IMR-90 (cell line): ENCODE results near the gene TPX2. TPM values are rescaled to one million over a fixed set of nuclear protein-coding genes. Genes with fewer than 3 reads are reported as not detected.

Source experiments
- ATAC-seq: fragments of 200-7000 bp; cut with Tn5 transposase; 2 replicates; pipeline ENCODE4 v1.9.1; 2020; ENCODE audit warnings: low read depth, mild to moderate bottlenecking, moderate library complexity
- BruUV-seq: library from RNA; stranded (reverse); fragments of 400-500 nt; replicated peaks from 2 replicates; lab custom pipeline; 2021; lab: Mats Ljungman, UMichigan
- CTCF ChIA-PET: fragments of 300-600 bp; formaldehyde crosslinking; extraction: SDS; loops from one replicate; lab custom pipeline; 2021; ENCODE audit warnings: antibody characterized with exemption; lab: Yijun Ruan, JAX
- POLR2A ChIA-PET: fragments of 300-600 bp; sonication (Branson Sonifier 250); formaldehyde crosslinking; loops from one replicate; lab custom pipeline; 2022; ENCODE audit warnings: antibody characterized with exemption; ENCODE audit not compliant: unreplicated experiment; lab: Charles Lee
- DNase-seq: peaks from one replicate; pipeline ENCODE4 v3.0.0; 2013
- H2AFZ ChIP-seq: replicated peaks from 2 replicates; pipeline ENCODE3; 2013; ENCODE audit warnings: low read length, mild to moderate bottlenecking; ENCODE audit not compliant: poor library complexity
- H2AK5ac ChIP-seq: 2 replicates; pipeline ENCODE4 v1.6.1; 2013; ENCODE audit warnings: low read depth, low read length, inconsistent platforms
- H2AK9ac ChIP-seq: replicated peaks from 2 replicates; pipeline ENCODE3; 2013; ENCODE audit warnings: mild to moderate bottlenecking, low read depth, low read length, moderate library complexity; ENCODE audit not compliant: poor library complexity
- H2BK120ac ChIP-seq: 2 replicates; pipeline ENCODE4 v1.6.1; 2013; ENCODE audit warnings: low read depth, low read length, inconsistent platforms
- H2BK15ac ChIP-seq: 3 replicates; pipeline ENCODE4 v1.6.1; 2013; ENCODE audit warnings: low read depth, low read length, inconsistent platforms
- H2BK20ac ChIP-seq: 2 replicates; pipeline ENCODE4 v1.6.1; 2013; ENCODE audit warnings: low read depth, mild to moderate bottlenecking, inconsistent platforms, low read length, moderate library complexity
- H2BK5ac ChIP-seq: 2 replicates; pipeline ENCODE4 v1.6.1; 2013; ENCODE audit warnings: mild to moderate bottlenecking, low read depth, low read length, inconsistent platforms; ENCODE audit not compliant: poor library complexity, severe bottlenecking
- H3K14ac ChIP-seq: replicated peaks from 2 replicates; pipeline ENCODE4 v1.6.1; 2013; ENCODE audit warnings: low read depth, low read length, inconsistent platforms
- H3K18ac ChIP-seq: 2 replicates; pipeline ENCODE4 v1.6.1; 2013; ENCODE audit warnings: low read depth, low read length, control low read depth
- H3K23ac ChIP-seq: 2 replicates; pipeline ENCODE4 v1.6.1; 2013; ENCODE audit warnings: low read depth, low read length, inconsistent platforms
- H3K27ac ChIP-seq: 2 replicates; pipeline ENCODE4 v1.5.1; 2013; ENCODE audit warnings: mild to moderate bottlenecking, control low read depth, low read length; ENCODE audit not compliant: insufficient read depth
- H3K27me3 ChIP-seq: 2 replicates; pipeline ENCODE4 v1.6.1; 2013; ENCODE audit warnings: low read length; ENCODE audit not compliant: control insufficient read depth, insufficient read depth
- H3K36me3 ChIP-seq: 2 replicates; pipeline ENCODE4 v1.6.1; 2013; ENCODE audit warnings: low read length, mixed read lengths; ENCODE audit not compliant: control insufficient read depth, insufficient read depth
- H3K4ac ChIP-seq: 2 replicates; pipeline ENCODE4 v1.6.1; 2013; ENCODE audit warnings: low read depth, low read length, inconsistent platforms
- H3K4me1 ChIP-seq: 2 replicates; pipeline ENCODE4 v1.6.1; 2013; ENCODE audit warnings: low read length, mixed read lengths; ENCODE audit not compliant: control insufficient read depth, insufficient read depth
- H3K4me2 ChIP-seq: 2 replicates; pipeline ENCODE4 v1.6.1; 2013; ENCODE audit warnings: low read depth, mild to moderate bottlenecking, control low read depth, low read length, moderate library complexity
- H3K4me3 ChIP-seq: 2 replicates; pipeline ENCODE4 v1.5.1; 2013; ENCODE audit warnings: low read depth, mild to moderate bottlenecking, control low read depth, low read length, moderate library complexity; ENCODE audit not compliant: insufficient read depth
- H3K56ac ChIP-seq: 2 replicates; pipeline ENCODE4 v1.6.1; 2013; ENCODE audit warnings: low read length, inconsistent platforms; ENCODE audit not compliant: insufficient read depth; ENCODE audit errors: extremely low read depth
- H3K79me1 ChIP-seq, 2 experiments: 2 replicates each; pipeline ENCODE4 v1.6.1; 2013; ENCODE audit warnings: low read length in 2 of 2, inconsistent platforms in 1 of 2, low read depth in 1 of 2
- H3K9ac ChIP-seq: 2 replicates; pipeline ENCODE4 v1.6.1; 2013; ENCODE audit warnings: low read depth, low read length, control low read depth
- H3K9me1 ChIP-seq: 2 replicates; pipeline ENCODE4 v1.6.1; 2013; ENCODE audit warnings: low read length, inconsistent platforms; ENCODE audit not compliant: insufficient read depth
- H3K9me3 ChIP-seq: 2 replicates; pipeline ENCODE4 v1.6.1; 2013; ENCODE audit warnings: low read length; ENCODE audit not compliant: control insufficient read depth, insufficient read depth
- H4K20me1 ChIP-seq: 2 replicates; pipeline ENCODE4 v1.6.1; 2013; ENCODE audit warnings: low read length, inconsistent platforms; ENCODE audit not compliant: insufficient read depth
- H4K5ac ChIP-seq: 2 replicates; pipeline ENCODE4 v1.6.1; 2013; ENCODE audit warnings: mild to moderate bottlenecking, low read depth, low read length, control low read depth
- H4K8ac ChIP-seq, 2 experiments: 2 replicates each; pipeline ENCODE4 v1.6.1; 2013; ENCODE audit warnings: low read depth in 2 of 2, low read length in 2 of 2, control low read depth in 1 of 2, inconsistent platforms in 1 of 2
- H4K91ac ChIP-seq: 2 replicates; pipeline ENCODE4 v1.6.1; 2013; ENCODE audit warnings: low read depth, low read length, inconsistent platforms; ENCODE audit not compliant: insufficient read depth
- CHD1 ChIP-seq: IDR thresholded peaks from 2 replicates; pipeline ENCODE4 v1.6.1; 2012; ENCODE audit warnings: low read depth, low read length, improper control_type of control experiment
- FOS ChIP-seq: fragments of 150-350 bp; IDR thresholded peaks from 2 replicates; pipeline ENCODE4 v1.6.1; 2016; ENCODE audit warnings: low read depth, low read length
- MXI1 ChIP-seq: IDR thresholded peaks from 2 replicates; pipeline ENCODE4 v1.6.1; 2012; ENCODE audit warnings: low read depth, mild to moderate bottlenecking, low read length, moderate library complexity, borderline replicate concordance
- POLR2A ChIP-seq: IDR thresholded peaks from 2 replicates; pipeline ENCODE4 v1.6.1; 2012; ENCODE audit warnings: mild to moderate bottlenecking, low read depth, low read length
- RAD21 ChIP-seq: IDR thresholded peaks from 2 replicates; pipeline ENCODE4 v1.6.1; 2012; ENCODE audit warnings: low read length, improper control_type of control experiment
- RCOR1 ChIP-seq: IDR thresholded peaks from 2 replicates; pipeline ENCODE4 v1.6.1; 2012; ENCODE audit warnings: mild to moderate bottlenecking, low read length, improper control_type of control experiment; ENCODE audit not compliant: insufficient replicate concordance
- SMC3 ChIP-seq: fragments of 150-350 bp; IDR thresholded peaks from 2 replicates; pipeline ENCODE4 v1.6.1; 2016; ENCODE audit warnings: low read depth, mild to moderate bottlenecking, antibody characterized with exemption, low read length, moderate library complexity
- USF2 ChIP-seq: fragments of 150-350 bp; IDR thresholded peaks from 2 replicates; pipeline ENCODE4 v1.6.1; 2017; ENCODE audit warnings: mild to moderate bottlenecking, antibody characterized with exemption, low read length, low read depth
- WGBS, 2 experiments: methylation state at CpG; one replicate each; pipeline versions ENCODE4 v1.1.5 to v1.1.7; 2013; ENCODE audit warnings: missing lambda C conversion rate in 2 of 2; ENCODE audit not compliant: insufficient read length in 1 of 2; ENCODE audit errors: extremely low coverage in 2 of 2; 5-methylcytosine and 5-hydroxymethylcytosine counted together
- dilution Hi-C: fragments of 300-500 bp; cut with HindIII; formaldehyde crosslinking; loops from one replicate; pipeline ENCODE4 v1.14.3; 2018; ENCODE audit warnings: low sequenced_read_pairs; ENCODE audit not compliant: unreplicated experiment
- in situ Hi-C: fragments of 300-500 bp; cut with MboI; formaldehyde crosslinking; loops from 3 replicates; pipeline ENCODE4 v1.14.3; 2019; ENCODE audit warnings: low sequenced_read_pairs, inconsistent platforms, mixed read lengths
- intact Hi-C: fragments of 100-400 bp; cut with micrococcal nuclease; formaldehyde crosslinking; loops from 2 replicates; pipeline ENCODE4 v1.10.0; 2022
- polyA plus RNA-seq, 3 experiments: library from polyadenylated mRNA; depleted of rRNA; stranded (reverse); fragments of >200 nt; gene quantifications; 2 replicates each; pipeline ENCODE4 v1.2.3, GENCODE V29; 2012; ENCODE audit warnings: low replicate concordance in 1 of 3
- total RNA-seq: library from RNA; depleted of rRNA; stranded (reverse); fragments of >200 nt; gene quantifications from 2 replicates; pipeline ENCODE4 v1.2.3, GENCODE V29; 2012

Gene TPX2
- total and polyA plus RNA-seq, 2 of the 4 experiments (the other 2 are of a cell fraction): 28.5 to 72.2 TPM

- ATAC-seq: no peak
- CTCF ChIA-PET: interaction anchor here (0.5 kb wide), 2 partner anchors 22 to 27 kb away, joined by 3 to 4 read pairs; no protein-coding TSS in a partner anchor
- H3K4me2 ChIP-seq: no peak overlapping the region
Observed at GRCh38 chr20:31809661-31810060, 70.6 kb downstream of the TPX2 start.

More at GRCh38 chr20:31809661-31810060, 70.6 kb downstream of the TPX2 start:
- Histone ChIP-seq H3K56ac (no peak overlapping the region), H3K4me3 (no peak overlapping the region), H4K20me1 (0 out of 2 replicates have a peak, but pooled peaks cover 4% of the 10 kb centered on the region), H3K23ac (no peak overlapping the region), H3K4ac (no peak overlapping the region), H3K4me1 (peaks cover 24% of the 10 kb centered on the region), H2BK20ac (no peak overlapping the region), H2BK120ac (no peak overlapping the region), H2BK5ac (no peak overlapping the region), H4K5ac (no peak overlapping the region), H3K36me3 (no peaks in the 10 kb centered on the region), H2AK5ac (no peak overlapping the region), H3K27ac (no peak overlapping the region), H4K8ac (no peak overlapping the region), H3K27me3 (no peaks in the 10 kb centered on the region), H3K14ac (no peak overlapping the region), H3K9me1 (peaks cover 24% of the 10 kb centered on the region), H2AFZ (no peak overlapping the region), H4K91ac (no peak overlapping the region), H3K9me3 (no peaks in the 10 kb centered on the region), H3K18ac (no peak overlapping the region), H3K9ac (no peak overlapping the region), H2AK9ac (no peak overlapping the region), H3K79me1 (peaks cover 3 to 18% of the 10 kb centered on the region in 2 experiments; a peak in 3 of 4 replicates), H2BK15ac (no peak overlapping the region)
- no peak for TF ChIP-seq FOS
- no peak for TF ChIP-seq MXI1
- no peak for TF ChIP-seq SMC3
- no peak for TF ChIP-seq RAD21
- TF ChIP-seq RCOR1: no peak
- TF ChIP-seq CHD1: no peak
- TF ChIP-seq USF2: no peak
- TF ChIP-seq POLR2A: no peak
- intact Hi-C loops (loop anchor here (5.0 kb wide), 1 partner anchor 363 kb away; no protein-coding TSS in a partner anchor), in situ Hi-C loops (no loop called here), dilution Hi-C loops (no loop called here)
- no TSS peak for BruUV-seq
- no CpG with 5 or more reads among the region's 3 CpGs for WGBS, 2 experiments
- POLR2A ChIA-PET: no interaction called here
- DNase-seq: no peak
